Progenitor cell of endocrine pancreas (in vitro differentiated cells): Measurements from ENCODE around the gene EIF4B. TPM values are rescaled to one million over a fixed set of nuclear protein-coding genes. Genes with fewer than 3 reads are reported as not detected.

Source experiments
- DNase-seq: peaks from one replicate; pipeline ENCODE4 v3.0.0; 2021; ENCODE audit warnings: low spot score; ENCODE audit not compliant: unreplicated experiment
- H3K27ac Mint-ChIP-seq: 2 replicates; pipeline ENCODE4 v1.8.0; 2021; ENCODE audit warnings: mild to moderate bottlenecking, moderate library complexity, mixed read lengths
- H3K27me3 Mint-ChIP-seq: 2 replicates; pipeline ENCODE4 v1.8.0; 2021; ENCODE audit warnings: mixed read lengths
- H3K36me3 Mint-ChIP-seq: 2 replicates; pipeline ENCODE4 v1.8.0; 2022; ENCODE audit warnings: mixed read lengths; ENCODE audit not compliant: insufficient read depth
- H3K4me1 Mint-ChIP-seq: 2 replicates; pipeline ENCODE4 v1.8.0; 2021; ENCODE audit warnings: low read depth, mixed read lengths
- H3K4me3 Mint-ChIP-seq: 2 replicates; pipeline ENCODE4 v1.8.0; 2021; ENCODE audit warnings: low read depth, mild to moderate bottlenecking, moderate library complexity, mixed read lengths
- H3K9me3 Mint-ChIP-seq: 2 replicates; pipeline ENCODE4 v1.8.0; 2021; ENCODE audit warnings: low read depth, mixed read lengths
- CTCF ChIP-seq: fragments of 200-600 bp; sonication (generic); IDR thresholded peaks from one replicate; pipeline ENCODE4 v1.5.0; 2021; ENCODE audit warnings: antibody characterized with exemption, mild to moderate bottlenecking; ENCODE audit not compliant: unreplicated experiment
- total RNA-seq: library from RNA; stranded (reverse); gene quantifications from 2 replicates; pipeline ENCODE4 v1.2.1, GENCODE V29; 2021

The EIF4B gene
- total RNA-seq, 1 donor from 2014 or later: 447 TPM

- peak overlapping the region; percentile 93 for H3K4me3 Mint-ChIP-seq
- H3K9me3 Mint-ChIP-seq: no peaks in the 10 kb centered on the region
- H3K27me3 Mint-ChIP-seq: no peaks in the 10 kb centered on the region
- peaks cover 39% of the 10 kb centered on the region for H3K4me1 Mint-ChIP-seq
- peak overlapping the region; percentile 79 for H3K27ac Mint-ChIP-seq
- DNase-seq: no peak
- no peak for TF ChIP-seq CTCF
- peaks cover 7% of the 10 kb centered on the region for H3K36me3 Mint-ChIP-seq
Measured at GRCh38 chr12:53044896-53045695, 38.8 kb downstream of the EIF4B start.

- Mint-ChIP-seq H3K4me3 (peak overlapping the region; percentile 93), H3K4me1 (peaks cover 39% of the 10 kb centered on the region), H3K36me3 (peaks cover 7% of the 10 kb centered on the region), H3K27me3 (no peaks in the 10 kb centered on the region), H3K9me3 (no peaks in the 10 kb centered on the region), H3K27ac (no peak overlapping the region)
- no peak for TF ChIP-seq CTCF
- DNase-seq: no peak
Measured at GRCh38 chr12:53045696-53046045, 39.4 kb downstream of the EIF4B start.

DNA sequence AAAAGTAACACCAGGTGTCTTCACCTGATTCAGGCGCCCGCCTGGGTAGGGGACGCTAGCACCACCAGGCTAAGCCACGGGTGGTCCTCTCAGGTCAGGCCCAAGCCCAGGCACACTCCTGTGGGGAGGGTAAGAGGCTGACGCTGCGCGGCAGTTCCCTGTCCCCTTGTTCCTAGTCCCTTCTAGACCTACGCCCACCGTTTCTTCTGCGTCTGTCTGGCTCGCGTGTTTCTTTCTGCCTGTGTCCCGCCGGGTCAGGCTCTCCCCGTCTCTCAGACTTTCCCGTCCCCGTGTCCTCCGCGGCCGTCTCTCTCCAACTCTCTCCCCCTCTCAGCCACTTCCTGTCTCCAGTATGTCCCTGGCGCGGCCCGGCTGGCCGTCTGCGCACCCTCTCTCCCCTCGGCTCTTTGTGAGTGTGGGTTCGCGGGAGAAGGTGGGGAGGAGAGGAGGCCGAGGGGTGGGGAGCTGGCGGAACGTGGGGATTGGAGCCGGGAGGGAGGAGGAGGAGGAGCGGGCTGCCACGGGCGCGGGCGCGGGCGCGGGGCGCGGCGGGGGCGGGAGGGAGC is 40.5 kb downstream of the EIF4B start:
- DNase-seq: no peak
- Mint-ChIP-seq H3K4me1 (peaks cover 42% of the 10 kb centered on the region), H3K27ac (peak overlapping the region; percentile 94), H3K4me3 (peak overlapping the region; percentile 93), H3K27me3 (peaks cover 2% of the 10 kb centered on the region), H3K9me3 (no peaks in the 10 kb centered on the region), H3K36me3 (peaks cover 5% of the 10 kb centered on the region)
- TF ChIP-seq CTCF: no peak

DNA sequence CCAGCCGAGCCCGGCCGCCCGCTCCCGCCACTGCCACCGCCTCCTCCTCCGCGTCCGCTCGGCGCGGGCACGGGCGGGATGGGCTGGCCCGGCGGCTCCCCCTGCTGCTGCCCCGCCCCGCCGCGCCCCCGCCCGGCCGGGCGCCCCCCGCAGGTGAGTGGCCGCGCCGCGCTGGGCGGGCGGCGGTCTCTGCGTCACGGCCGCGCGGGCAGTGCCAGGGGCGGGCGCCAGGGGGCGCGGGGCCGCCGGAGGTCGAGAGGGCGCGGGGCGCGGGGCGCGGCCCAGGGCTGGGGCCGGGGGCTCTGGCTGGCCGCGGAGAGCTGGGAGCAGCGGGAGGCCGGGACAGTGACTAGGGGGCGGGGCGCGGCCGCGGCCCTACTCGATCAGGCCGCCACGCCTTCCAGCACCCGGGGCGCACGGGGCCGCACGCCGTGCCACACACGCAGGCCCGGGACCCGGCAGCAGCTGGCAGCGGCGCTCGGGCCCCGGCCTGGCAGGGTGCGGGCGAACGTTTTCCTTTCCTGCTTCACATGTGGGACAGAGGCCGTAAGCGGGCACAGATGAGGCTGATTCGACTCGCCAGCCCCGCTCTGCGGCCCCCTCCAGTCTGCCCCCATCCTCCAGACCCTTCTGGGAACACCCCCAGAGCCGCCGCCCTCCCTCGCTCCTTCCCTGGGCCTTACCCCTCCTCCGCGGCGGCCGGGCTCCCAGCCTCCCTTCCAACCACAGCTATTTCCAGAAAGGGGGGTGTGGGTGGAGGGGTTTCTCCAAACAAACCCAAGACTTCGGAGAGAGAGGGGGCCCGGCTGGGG is 41.2 kb downstream of the EIF4B start:
- DNase-seq: peak; percentile 79
- Mint-ChIP-seq H3K27ac (peak overlapping the region; percentile 90), H3K36me3 (no peaks in the 10 kb centered on the region), H3K27me3 (peaks cover 2% of the 10 kb centered on the region), H3K4me1 (peaks cover 42% of the 10 kb centered on the region), H3K4me3 (peak overlapping the region; percentile 58), H3K9me3 (no peaks in the 10 kb centered on the region)
- peak; percentile 41 for TF ChIP-seq CTCF

GRCh38 chr12:53048033-53048779 is 42.0 kb downstream of the EIF4B start:
- DNase-seq: no peak
- H3K36me3 Mint-ChIP-seq: no peaks in the 10 kb centered on the region
- TF ChIP-seq CTCF: no peak
- no peaks in the 10 kb centered on the region for H3K9me3 Mint-ChIP-seq
- peak overlapping the region; percentile 90 for H3K27ac Mint-ChIP-seq
- peak overlapping the region; percentile 58 for H3K4me3 Mint-ChIP-seq
- peaks cover 2% of the 10 kb centered on the region for H3K27me3 Mint-ChIP-seq
- H3K4me1 Mint-ChIP-seq: peaks cover 40% of the 10 kb centered on the region
